Stomach smooth muscle (tissue), 2 donors: ENCODE data around the gene BRCA1.
"Not testable (repeated sequence)": the region's sequence is repeated elsewhere in the genome, so short reads cannot be mapped to it uniquely, and the experiment has no call there.

Experiments
- H3K27ac ChIP-seq: one replicate; pipeline ENCODE4 v1.7.0; 2013; ENCODE audit warnings: mild to moderate bottlenecking, low read length, inconsistent platforms
- H3K27me3 ChIP-seq, 2 donors: one replicate each; pipeline ENCODE4 v1.7.0; 2013; ENCODE audit warnings: low read length in 2 of 2; ENCODE audit not compliant: insufficient read depth in 2 of 2, control insufficient read depth in 1 of 2
- H3K36me3 ChIP-seq, 2 donors: one replicate each; pipeline ENCODE4 v1.7.0; 2013; ENCODE audit warnings: low read length in 2 of 2; ENCODE audit not compliant: control insufficient read depth in 2 of 2, insufficient read depth in 2 of 2
- H3K4me1 ChIP-seq: one replicate; pipeline ENCODE4 v1.7.0; 2013; ENCODE audit warnings: low read length; ENCODE audit not compliant: control insufficient read depth, insufficient read depth
- H3K4me3 ChIP-seq, 2 donors: one replicate each; pipeline ENCODE4 v1.7.0; 2013; ENCODE audit warnings: low read length in 2 of 2
- H3K9ac ChIP-seq, 2 donors: one replicate each; pipeline ENCODE4 v1.7.0; 2013; ENCODE audit warnings: low read length in 2 of 2, mild to moderate bottlenecking in 1 of 2
- H3K9me3 ChIP-seq, 2 donors: one replicate each; pipeline ENCODE4 v1.7.0; 2013; ENCODE audit warnings: low read length in 2 of 2; ENCODE audit not compliant: control insufficient read depth in 2 of 2
- donor health status: healthy.
- donor health status: Pancreatic carcinoma.

The BRCA1 gene

GRCh38 chr17:43068570-43069367, 56.4 kb downstream of the BRCA1 start:
- H3K4me1 ChIP-seq, result no peaks in the 10 kb centered on the region
- H3K36me3 ChIP-seq, result peaks cover 0 to 4% of the 10 kb centered on the region in 2 donors
- H3K27ac ChIP-seq, result no peak overlapping the region
- H3K4me3 ChIP-seq, result no peak overlapping the region
- H3K27me3 ChIP-seq, result no peaks in the 10 kb centered on the region
- H3K9ac ChIP-seq, result no peak overlapping the region
- H3K9me3 ChIP-seq, result no peaks in the 10 kb centered on the region

- no peaks in the 10 kb centered on the region for H3K27me3 ChIP-seq
- H3K4me3 ChIP-seq, result no peak overlapping the region
- H3K9me3 ChIP-seq, result no peaks in the 10 kb centered on the region
- H3K4me1 ChIP-seq, result no peaks in the 10 kb centered on the region
- H3K36me3 ChIP-seq, result no peaks in the 10 kb centered on the region
- no peak overlapping the region for H3K27ac ChIP-seq
- no peak overlapping the region for H3K9ac ChIP-seq
These were observed 62.1 kb downstream of the BRCA1 start for GRCh38 chr17:43062984-43063638.

GRCh38 chr17:43056051-43056450, 69.1 kb downstream of the BRCA1 start:
- no peaks in the 10 kb centered on the region for H3K4me1 ChIP-seq
- no peaks in the 10 kb centered on the region for H3K27me3 ChIP-seq
- H3K36me3 ChIP-seq, result peaks cover 0 to 2% of the 10 kb centered on the region in 2 donors
- no peak overlapping the region for H3K9ac ChIP-seq
- no peak overlapping the region for H3K4me3 ChIP-seq
- H3K27ac ChIP-seq, result no peak overlapping the region
- H3K9me3 ChIP-seq, result no peaks in the 10 kb centered on the region

- H3K36me3 ChIP-seq, H3K4me3 ChIP-seq, H3K27ac ChIP-seq, H3K4me1 ChIP-seq, H3K27me3 ChIP-seq, H3K9ac ChIP-seq, H3K9me3 ChIP-seq: not testable (repeated sequence)
These were observed 72.2 kb downstream of the BRCA1 start for GRCh38 chr17:43053008-43053407.

GRCh38 chr17:43051969-43052368, 73.2 kb downstream of the BRCA1 start:
- Histone ChIP-seq H3K9ac (no peak overlapping the region), H3K36me3 (peaks cover 0 to 4% of the 10 kb centered on the region in 2 donors), H3K4me1 (no peaks in the 10 kb centered on the region), H3K4me3 (no peak overlapping the region), H3K27ac (no peak overlapping the region), H3K9me3 (no peaks in the 10 kb centered on the region), H3K27me3 (no peaks in the 10 kb centered on the region)

GRCh38 chr17:43044024-43044423, 81.1 kb downstream of the BRCA1 start:
- H3K9ac ChIP-seq, result no peak overlapping the region
- H3K4me3 ChIP-seq, result no peak overlapping the region
- no peaks in the 10 kb centered on the region for H3K4me1 ChIP-seq
- H3K27ac ChIP-seq, result no peak overlapping the region
- peaks cover 0 to 6% of the 10 kb centered on the region in 2 donors for H3K36me3 ChIP-seq
- no peaks in the 10 kb centered on the region for H3K9me3 ChIP-seq
- no peaks in the 10 kb centered on the region for H3K27me3 ChIP-seq

GRCh38 chr17:43043307-43043706, 81.9 kb downstream of the BRCA1 start:
- Histone ChIP-seq H3K9ac (no peak overlapping the region), H3K4me1 (no peaks in the 10 kb centered on the region), H3K27ac (no peak overlapping the region), H3K9me3 (no peaks in the 10 kb centered on the region), H3K4me3 (no peak overlapping the region), H3K27me3 (no peaks in the 10 kb centered on the region), H3K36me3 (peaks cover 0 to 3% of the 10 kb centered on the region in 2 donors)

GRCh38 chr17:43042025-43042628, 83.0 kb downstream of the BRCA1 start:
- Histone ChIP-seq H3K4me1 (no peaks in the 10 kb centered on the region), H3K27me3 (no peaks in the 10 kb centered on the region), H3K36me3 (peaks cover 0 to 3% of the 10 kb centered on the region in 2 donors), H3K9me3 (no peaks in the 10 kb centered on the region), H3K4me3 (no peak overlapping the region), H3K9ac (no peak overlapping the region), H3K27ac (no peak overlapping the region)

GRCh38 chr17:43040655-43041054, 84.5 kb downstream of the BRCA1 start:
- Histone ChIP-seq H3K4me3 (no peak overlapping the region), H3K36me3 (peaks cover 0 to 3% of the 10 kb centered on the region in 2 donors), H3K9ac (no peak overlapping the region), H3K4me1 (no peaks in the 10 kb centered on the region), H3K27ac (no peak overlapping the region), H3K9me3 (no peaks in the 10 kb centered on the region), H3K27me3 (no peaks in the 10 kb centered on the region)

- H3K27ac ChIP-seq, result no peak overlapping the region
These were observed 85.5 kb downstream of the BRCA1 start for GRCh38 chr17:43039646-43040045.

GRCh38 chr17:43034894-43035293, 90.3 kb downstream of the BRCA1 start:
- Histone ChIP-seq H3K27ac (no peak overlapping the region), H3K4me1 (no peaks in the 10 kb centered on the region), H3K9me3 (no peaks in the 10 kb centered on the region), H3K27me3 (no peaks in the 10 kb centered on the region), H3K4me3 (no peak overlapping the region), H3K36me3 (no peaks in the 10 kb centered on the region), H3K9ac (no peak overlapping the region)

More at GRCh38 chr17:43039646-43040045, 85.5 kb downstream of the BRCA1 start:
- Histone ChIP-seq H3K4me3 (no peak overlapping the region), H3K4me1 (no peaks in the 10 kb centered on the region), H3K9me3 (no peaks in the 10 kb centered on the region), H3K9ac (no peak overlapping the region), H3K36me3 (no peaks in the 10 kb centered on the region), H3K27me3 (no peaks in the 10 kb centered on the region)
